ENCODE data around the gene ANO6.
"Not testable (repeated sequence)": the region's sequence is repeated elsewhere in the genome, so short reads cannot be mapped to it uniquely, and the experiment has no call there.

Gene ANO6

GRCh38 chr12:45354399-45354798, 138.5 kb downstream of the ANO6 start:
- no peak for DNase-seq

DNA sequence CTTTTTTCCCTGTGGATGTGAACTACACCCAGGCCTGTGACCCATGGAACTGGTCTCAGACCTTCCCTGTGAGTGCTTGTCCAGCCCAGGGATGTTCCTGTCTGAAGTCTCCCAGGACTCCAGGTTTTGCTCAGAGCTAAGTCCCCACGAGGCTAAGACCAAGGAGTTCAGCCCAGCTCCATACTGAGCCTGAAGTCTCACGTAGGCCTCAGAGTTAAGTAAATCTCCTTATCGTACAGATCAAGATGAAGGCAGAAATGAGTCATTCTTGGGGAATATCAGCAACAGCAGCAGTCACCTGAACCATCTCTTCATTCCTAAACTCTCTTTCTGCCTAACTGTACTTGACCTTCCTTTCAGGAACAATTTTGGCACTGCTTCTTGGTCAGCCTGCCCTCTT, 139.8 kb downstream of the ANO6 start:
- no peak for DNase-seq

GRCh38 chr12:45356822-45357538, 141.1 kb downstream of the ANO6 start:
- DNase-seq: no peak

GRCh38 chr12:45357539-45358417, 141.9 kb downstream of the ANO6 start:
- no peak for DNase-seq

DNA sequence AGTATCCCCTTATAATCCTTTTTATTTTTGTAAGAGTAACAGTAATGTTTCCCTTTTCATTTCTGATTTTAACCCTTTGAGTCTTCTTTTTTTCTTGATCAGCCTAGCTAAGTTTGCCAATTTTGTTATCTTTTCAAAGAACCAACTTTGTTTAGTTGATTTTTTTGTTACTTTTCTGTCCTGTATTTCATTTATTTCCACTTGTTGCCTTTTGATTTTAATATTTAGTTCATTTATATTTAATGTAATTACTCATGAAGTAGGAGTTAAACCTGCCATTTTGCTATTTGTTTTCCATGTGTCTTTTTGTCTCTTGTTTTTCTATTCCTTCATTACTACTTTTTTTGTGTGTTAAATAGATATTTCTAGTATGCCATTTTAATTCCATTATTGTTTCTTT, 146.4 kb downstream of the ANO6 start:
- DNase-seq: no peak

DNA sequence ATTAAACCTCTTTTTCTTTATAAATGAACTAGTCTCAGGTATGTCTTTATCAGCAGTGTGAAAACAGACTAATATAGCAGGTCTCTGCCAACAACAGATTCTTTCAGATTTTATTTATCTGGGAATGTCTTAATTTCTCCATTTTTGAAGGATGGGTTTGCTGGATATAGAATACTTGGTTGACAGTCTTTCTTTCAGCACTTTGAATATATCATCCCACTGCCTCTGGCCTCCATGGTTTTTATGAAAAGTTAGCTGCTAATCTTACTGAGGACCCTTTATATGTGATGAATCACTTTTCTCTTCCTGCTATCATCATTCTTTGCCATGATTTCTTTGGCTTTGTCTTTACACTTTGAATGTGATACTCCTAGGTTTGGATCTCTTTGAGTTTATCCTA, 148.0 kb downstream of the ANO6 start:
- DNase-seq: no peak

DNA sequence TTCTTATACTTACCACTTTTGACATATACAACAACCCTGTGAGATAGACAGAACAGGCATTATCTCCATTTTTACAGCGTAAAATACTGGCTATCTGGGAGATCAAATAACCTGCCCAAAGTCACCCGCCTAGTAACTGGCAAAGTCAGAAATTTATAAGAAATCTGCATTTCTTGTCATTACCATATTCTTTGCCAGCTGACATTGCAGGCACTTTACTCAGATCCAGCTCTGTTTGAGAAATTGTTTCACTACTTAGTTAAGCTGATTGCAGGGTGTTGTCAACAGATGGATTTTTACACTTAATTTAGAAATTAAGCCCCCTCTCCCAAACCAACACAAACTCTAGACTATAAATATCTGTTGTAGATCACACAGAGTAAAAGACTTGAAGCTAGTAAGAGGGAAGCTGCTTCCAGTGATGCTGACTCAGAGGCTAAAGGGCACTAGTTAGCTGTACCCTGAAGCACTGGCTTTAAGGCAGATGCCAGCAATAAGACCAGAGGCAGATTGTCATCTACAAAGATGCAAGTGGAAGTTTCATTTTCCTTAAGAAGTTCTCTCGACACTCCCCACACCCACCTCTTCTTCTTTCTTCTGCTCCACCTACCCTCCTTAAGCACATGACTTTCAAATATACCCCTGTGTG, 153.1 kb downstream of the ANO6 start:
- DNase-seq: peak; percentile 85

GRCh38 chr12:45377815-45378214, 161.9 kb downstream of the ANO6 start:
- peak; percentile 18 for DNase-seq

GRCh38 chr12:45379261-45379660, 163.4 kb downstream of the ANO6 start:
- peak; percentile 30 for DNase-seq

GRCh38 chr12:45381351-45381750, 165.5 kb downstream of the ANO6 start:
- peak; percentile 6 for DNase-seq

- DNase-seq: peak; percentile 43
Observed at GRCh38 chr12:45388545-45388944, 172.7 kb downstream of the ANO6 start.

DNA sequence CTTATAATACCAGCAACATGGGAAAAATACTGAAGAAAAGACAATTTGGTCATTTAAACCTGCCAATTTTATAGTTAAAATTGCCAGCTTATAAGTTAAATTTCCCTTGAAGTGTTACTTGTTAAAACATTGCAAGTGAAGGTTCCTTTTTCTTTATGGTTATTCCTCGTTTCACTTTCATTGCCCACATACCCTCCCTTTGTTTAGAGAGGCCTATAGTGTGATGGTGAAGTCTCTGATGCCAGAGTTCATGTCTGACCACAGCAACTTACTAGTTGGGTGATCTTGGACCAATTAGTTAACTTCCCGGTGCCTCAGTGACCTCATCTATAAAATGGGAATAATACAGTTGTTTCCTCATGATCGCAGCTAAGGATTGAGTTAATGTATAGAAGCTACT, 173.5 kb downstream of the ANO6 start:
- DNase-seq: no peak

DNA sequence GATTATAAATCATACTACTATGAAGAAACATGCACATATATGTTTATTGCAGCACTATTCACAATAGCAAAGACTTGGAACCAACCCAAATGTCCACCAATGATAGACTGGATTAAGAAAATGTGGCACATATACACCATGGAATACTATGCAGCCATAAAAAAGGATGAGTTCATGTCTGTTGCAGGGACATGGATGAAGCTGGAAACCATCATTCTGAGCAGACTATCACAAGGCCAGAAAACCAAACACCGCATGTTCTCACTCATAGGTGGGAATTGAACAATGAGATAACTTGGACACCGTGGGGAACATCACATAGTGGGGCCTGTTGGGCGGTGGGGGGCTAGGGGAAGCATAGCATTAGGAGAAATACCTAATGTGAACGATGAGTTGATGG, 181.6 kb downstream of the ANO6 start:
- DNase-seq: not testable (repeated sequence)

DNA sequence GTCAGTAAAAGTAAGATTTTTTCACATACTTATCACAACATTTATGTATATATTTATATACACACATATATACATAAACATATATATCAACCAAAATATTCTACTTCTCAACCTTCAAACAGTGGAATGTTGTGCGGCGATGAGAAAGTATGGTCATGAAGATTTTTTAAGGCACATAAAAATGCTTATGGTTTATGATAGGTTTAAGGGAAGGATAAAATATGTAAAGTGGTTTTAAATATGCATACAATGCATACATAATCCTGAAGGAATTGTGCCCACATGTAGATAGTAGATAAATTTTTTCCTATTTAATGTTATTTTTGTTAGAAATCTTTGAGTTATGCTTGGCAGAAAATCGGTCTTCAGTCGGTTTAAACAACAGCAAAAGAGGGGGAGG, 182.7 kb downstream of the ANO6 start:
- no peak for DNase-seq

DNA sequence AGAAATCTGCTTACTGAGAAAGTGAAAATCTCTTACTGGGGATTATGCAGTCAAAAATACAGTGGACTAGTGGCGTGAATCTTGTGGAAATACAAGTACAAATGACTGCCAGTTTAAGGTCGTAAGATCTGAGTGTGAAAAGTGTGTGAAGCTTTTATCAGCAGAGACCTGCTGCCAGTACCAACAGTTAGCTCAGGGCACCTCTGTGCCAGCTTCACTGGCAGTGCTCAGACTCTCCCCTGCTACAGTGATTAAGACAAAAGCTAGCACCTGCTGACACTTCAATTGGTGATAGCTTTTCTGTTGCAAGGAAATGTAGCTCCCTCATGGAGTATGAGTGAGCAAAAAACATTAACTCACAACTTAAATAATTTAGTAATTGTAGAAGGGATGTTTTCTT, 185.1 kb downstream of the ANO6 start:
- DNase-seq: no peak

DNA sequence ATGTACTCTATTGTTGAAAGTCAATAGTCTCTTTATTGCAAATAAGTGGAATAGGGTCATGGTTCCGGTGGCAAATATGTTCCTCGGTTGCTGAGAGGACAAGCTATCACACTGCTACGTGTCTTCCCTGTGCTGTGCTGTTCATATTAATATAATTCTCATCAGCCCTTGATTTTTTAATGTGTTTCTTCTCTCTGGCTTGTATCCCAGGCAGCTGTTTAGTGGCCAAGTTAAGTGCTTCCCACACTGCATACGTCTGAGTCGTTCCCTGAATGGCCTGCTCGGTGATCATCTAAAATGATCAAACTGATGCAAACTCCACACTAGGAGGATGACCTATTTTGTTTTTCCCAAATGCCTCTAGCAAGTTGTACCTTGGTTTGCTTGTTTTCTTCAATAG, 186.4 kb downstream of the ANO6 start:
- no peak for DNase-seq

DNA sequence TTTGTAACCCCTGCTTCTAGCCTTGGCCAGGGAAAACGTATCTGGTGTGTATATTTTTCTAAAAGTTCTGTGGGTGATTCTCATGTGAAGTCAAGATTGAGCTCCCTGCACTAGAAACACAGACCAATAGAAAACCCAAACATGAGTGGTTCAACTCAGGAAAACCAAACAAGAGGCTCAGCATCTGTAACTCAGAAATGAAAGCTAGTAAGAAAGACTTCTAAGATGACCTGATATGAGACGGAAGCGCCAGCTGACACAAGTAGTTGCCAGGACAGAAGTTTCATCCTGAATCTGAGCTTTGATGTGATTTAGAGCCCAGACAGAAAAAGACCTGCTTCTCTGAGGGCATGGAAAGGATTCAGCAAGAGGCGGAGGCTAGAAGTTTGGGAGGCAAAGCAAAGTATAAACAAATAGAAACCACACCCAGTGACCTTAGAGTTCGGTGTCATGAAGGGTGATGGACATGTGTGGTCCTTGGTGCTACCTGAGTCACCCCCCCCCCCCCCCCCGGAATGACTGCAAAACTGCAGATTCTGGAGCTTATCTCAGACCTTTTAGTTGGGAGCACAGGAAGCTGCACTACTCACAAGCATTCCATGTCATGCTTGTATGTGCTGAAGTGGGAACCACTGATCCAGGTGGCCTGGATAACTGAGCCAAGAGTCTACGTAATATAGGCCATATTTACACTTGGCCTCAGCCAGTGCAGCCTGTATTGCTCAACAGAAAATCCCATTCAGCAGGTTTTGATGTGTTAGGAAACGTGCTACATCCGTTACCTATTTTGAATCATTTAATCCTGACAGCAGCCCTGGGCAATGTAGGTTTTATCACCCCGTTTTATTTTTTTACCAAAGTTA, 191.3 kb downstream of the ANO6 start:
- DNase-seq: no peak

DNA sequence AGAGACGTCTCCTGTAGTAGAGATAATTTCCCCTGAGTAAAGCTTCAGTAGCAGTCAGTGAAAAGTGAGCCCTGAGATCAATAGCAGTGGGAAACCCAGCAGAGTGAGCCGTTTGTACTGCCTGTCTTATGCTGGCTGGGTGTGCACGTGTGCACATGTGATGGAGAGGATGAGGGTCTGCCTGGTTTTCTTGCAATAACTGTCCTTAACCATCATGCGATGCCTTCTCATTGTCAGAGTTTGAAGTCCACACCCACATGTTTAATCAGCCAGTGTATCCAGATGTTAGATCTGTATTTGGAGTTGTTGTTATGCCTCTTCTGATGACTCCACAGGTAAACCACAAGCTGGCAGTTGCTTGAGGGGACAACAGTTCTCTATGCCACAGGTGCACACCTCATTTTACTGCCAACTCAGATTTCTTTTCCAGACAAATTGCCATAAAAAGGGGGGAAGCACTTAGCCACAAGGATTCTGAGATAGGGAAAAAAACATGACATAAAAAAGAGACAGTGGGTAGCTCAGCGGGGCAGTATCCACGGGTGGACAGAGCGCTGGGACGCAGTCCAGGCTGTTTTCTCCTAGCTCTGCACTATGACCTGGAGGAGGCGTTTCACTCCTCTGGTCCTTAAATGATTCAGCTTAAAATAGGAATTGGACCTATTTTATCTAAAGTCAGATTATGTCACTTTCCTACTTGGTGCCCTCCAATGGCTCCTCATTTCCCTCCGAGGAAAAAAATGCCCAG, 192.3 kb downstream of the ANO6 start:
- DNase-seq: no peak

DNA sequence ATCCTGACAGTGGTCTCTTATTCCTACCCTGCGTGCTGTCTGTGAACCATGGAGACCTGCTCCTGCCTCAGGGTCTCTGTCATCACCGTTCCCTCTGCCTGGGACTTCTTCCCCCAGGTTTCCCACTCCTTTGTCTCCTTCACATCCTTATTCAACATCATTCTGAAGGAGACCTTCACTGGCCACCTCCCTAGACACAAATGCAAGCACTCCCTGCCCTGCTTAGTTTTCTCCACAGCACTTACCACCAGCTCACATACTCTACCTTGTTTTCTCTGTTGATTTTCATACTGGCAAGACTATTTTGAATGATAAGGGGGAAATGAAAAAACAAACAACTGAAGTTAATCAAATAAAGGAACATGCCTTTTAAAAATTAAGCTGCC, 192.8 kb downstream of the ANO6 start:
- no peak for DNase-seq

DNA sequence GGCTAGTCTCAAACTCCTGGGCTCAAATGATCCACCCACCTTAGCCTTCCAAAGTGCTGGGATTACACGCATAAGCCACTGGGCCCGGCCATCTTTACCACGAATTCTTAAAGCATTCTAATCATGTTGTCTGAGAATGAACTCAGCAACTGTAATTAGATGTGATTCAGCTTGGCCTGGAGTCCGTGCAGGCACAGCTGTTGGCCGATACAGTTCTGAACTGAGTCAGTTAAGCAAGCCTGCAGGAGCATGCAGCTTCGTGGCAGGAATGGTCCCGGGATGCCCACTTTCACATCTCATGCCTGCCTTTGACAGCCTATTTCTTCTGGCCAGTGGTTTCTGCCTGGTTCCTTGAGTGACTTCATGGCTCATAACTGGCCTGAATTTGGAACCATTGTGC, 194.1 kb downstream of the ANO6 start:
- peak; percentile 78 for DNase-seq

- no peak for DNase-seq
Observed at GRCh38 chr12:45411626-45412025, 195.7 kb downstream of the ANO6 start.

GRCh38 chr12:45415393-45415817, 199.5 kb downstream of the ANO6 start:
- DNase-seq: peak; percentile 100
